Hepatocyte (in vitro differentiated cells): ENCODE data around the gene ARSB. TPM values are rescaled to one million over a fixed set of nuclear protein-coding genes. Genes with fewer than 3 reads are reported as not detected.

Source experiments
- DNase-seq: peaks from one replicate; pipeline ENCODE4 v3.0.0-alpha.2; 2016; ENCODE audit warnings: low spot score
- H2AFZ ChIP-seq: fragments of 200-600 bp; sonication (generic); 2 replicates; pipeline ENCODE4 v1.6.0; 2016; ENCODE audit warnings: antibody characterized with exemption, mild to moderate bottlenecking
- H3K27ac ChIP-seq: fragments of 200-600 bp; sonication (generic); 2 replicates; pipeline ENCODE4 v1.5.1; 2016; ENCODE audit warnings: mild to moderate bottlenecking
- H3K27me3 ChIP-seq: fragments of 200-600 bp; sonication (generic); 2 replicates; pipeline ENCODE4 v1.6.1; 2016
- H3K36me3 ChIP-seq: fragments of 200-600 bp; sonication (generic); replicated peaks from 2 replicates; pipeline ENCODE4 v1.5.1; 2016; ENCODE audit warnings: low read depth; ENCODE audit not compliant: insufficient read depth
- H3K4me1 ChIP-seq: fragments of 200-600 bp; sonication (generic); 2 replicates; pipeline ENCODE4 v1.5.1; 2016; ENCODE audit warnings: mild to moderate bottlenecking, moderate library complexity; ENCODE audit not compliant: insufficient read depth
- H3K4me2 ChIP-seq: fragments of 200-600 bp; sonication (generic); 2 replicates; pipeline ENCODE4 v1.6.0; 2016
- H3K4me3 ChIP-seq: fragments of 200-600 bp; sonication (generic); 2 replicates; pipeline ENCODE4 v1.5.1; 2016; ENCODE audit warnings: mild to moderate bottlenecking
- H3K79me2 ChIP-seq: fragments of 200-600 bp; sonication (generic); 2 replicates; pipeline ENCODE4 v1.6.0; 2017; ENCODE audit warnings: mild to moderate bottlenecking
- H3K9me2 ChIP-seq: fragments of 200-600 bp; sonication (generic); replicated peaks from 2 replicates; pipeline ENCODE4 v1.6.0; 2017; ENCODE audit warnings: mild to moderate bottlenecking; ENCODE audit not compliant: insufficient read depth
- H3K9me3 ChIP-seq: fragments of 200-600 bp; sonication (generic); 2 replicates; pipeline ENCODE4 v1.5.1; 2016; ENCODE audit warnings: low read depth, mild to moderate bottlenecking
- H4K20me1 ChIP-seq: fragments of 200-600 bp; sonication (generic); 2 replicates; pipeline ENCODE4 v1.6.0; 2016; ENCODE audit warnings: mild to moderate bottlenecking; ENCODE audit not compliant: insufficient read depth, poor library complexity, severe bottlenecking
- EZH2 ChIP-seq: fragments of 200-600 bp; sonication (generic); IDR thresholded peaks from 2 replicates; pipeline ENCODE4 v1.6.1; 2016; ENCODE audit warnings: antibody characterized with exemption, mild to moderate bottlenecking, borderline replicate concordance
- EZH2phosphoT487 ChIP-seq: fragments of 200-600 bp; sonication (generic); IDR thresholded peaks from one replicate; pipeline ENCODE4 v1.6.1; 2018; ENCODE audit warnings: antibody characterized with exemption, mild to moderate bottlenecking, low read depth, moderate library complexity; ENCODE audit not compliant: unreplicated experiment, severe bottlenecking
- WGBS: methylation state at CpG from one replicate; pipeline ENCODE4 v1.1.6; 2016; ENCODE audit warnings: low lambda C conversion rate; ENCODE audit errors: missing lambda C conversion rate; 5-methylcytosine and 5-hydroxymethylcytosine counted together
- polyA plus RNA-seq: library from polyadenylated mRNA; unstranded; fragments of >200 nt; fragmentation: Nextera tagmentation; extraction: Ambion mirVana; gene quantifications from 2 replicates; pipeline ENCODE4 v1.2.1, GENCODE V29; 2016
- total RNA-seq: library from RNA; depleted of rRNA; stranded (reverse); fragments of >200 nt; gene quantifications from 2 replicates; pipeline ENCODE4 v1.2.3, GENCODE V29; 2014
- TF ChIP-seq, protein P1 (sequence below): fragments of 200-600 bp; sonication (generic); IDR thresholded peaks from 2 replicates; pipeline ENCODE4 v1.5.1; 2016; ENCODE audit warnings: antibody characterized with exemption, mild to moderate bottlenecking; ENCODE audit not compliant: poor library complexity

Gene ARSB
- total and polyA plus RNA-seq, 2 experiments from 2014 or later = 13.5 to 19.8 TPM

DNA sequence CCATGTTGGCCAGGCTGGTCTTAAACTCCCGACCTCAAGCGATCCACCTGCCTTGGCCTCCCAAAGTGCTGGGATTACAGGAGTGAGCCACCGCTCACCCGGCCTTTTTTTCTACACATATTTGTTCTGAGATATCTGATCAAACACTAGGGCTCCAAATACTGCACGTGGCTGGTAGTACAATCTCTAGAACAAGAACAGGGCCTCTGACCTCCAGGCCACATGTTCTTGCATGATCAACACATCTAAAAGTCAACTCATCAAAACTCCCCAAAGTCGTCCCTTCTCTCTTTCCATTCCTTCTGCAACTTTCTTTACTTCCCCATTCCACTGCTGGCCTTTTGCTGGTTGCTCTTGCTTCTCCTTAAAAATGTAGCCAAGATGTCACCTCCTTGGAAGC, 223.3 kb downstream of the ARSB start:
- H3K36me3 ChIP-seq = no peaks in the 10 kb centered on the region
- H2AFZ ChIP-seq = no peak overlapping the region
- 74% methylated on average over 6 of the region's 6 CpGs for WGBS
- peaks cover 28% of the 10 kb centered on the region for H3K4me1 ChIP-seq
- H3K4me2 ChIP-seq = no peak overlapping the region
- no peaks in the 10 kb centered on the region for H3K27me3 ChIP-seq
- no peak overlapping the region for H3K27ac ChIP-seq
- no peak for DNase-seq
- no peaks in the 10 kb centered on the region for H3K9me2 ChIP-seq
- no peak overlapping the region for H3K4me3 ChIP-seq
- no peaks in the 10 kb centered on the region for H3K9me3 ChIP-seq
- TF ChIP-seq, protein P1, sequence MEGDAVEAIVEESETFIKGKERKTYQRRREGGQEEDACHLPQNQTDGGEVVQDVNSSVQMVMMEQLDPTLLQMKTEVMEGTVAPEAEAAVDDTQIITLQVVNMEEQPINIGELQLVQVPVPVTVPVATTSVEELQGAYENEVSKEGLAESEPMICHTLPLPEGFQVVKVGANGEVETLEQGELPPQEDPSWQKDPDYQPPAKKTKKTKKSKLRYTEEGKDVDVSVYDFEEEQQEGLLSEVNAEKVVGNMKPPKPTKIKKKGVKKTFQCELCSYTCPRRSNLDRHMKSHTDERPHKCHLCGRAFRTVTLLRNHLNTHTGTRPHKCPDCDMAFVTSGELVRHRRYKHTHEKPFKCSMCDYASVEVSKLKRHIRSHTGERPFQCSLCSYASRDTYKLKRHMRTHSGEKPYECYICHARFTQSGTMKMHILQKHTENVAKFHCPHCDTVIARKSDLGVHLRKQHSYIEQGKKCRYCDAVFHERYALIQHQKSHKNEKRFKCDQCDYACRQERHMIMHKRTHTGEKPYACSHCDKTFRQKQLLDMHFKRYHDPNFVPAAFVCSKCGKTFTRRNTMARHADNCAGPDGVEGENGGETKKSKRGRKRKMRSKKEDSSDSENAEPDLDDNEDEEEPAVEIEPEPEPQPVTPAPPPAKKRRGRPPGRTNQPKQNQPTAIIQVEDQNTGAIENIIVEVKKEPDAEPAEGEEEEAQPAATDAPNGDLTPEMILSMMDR = no peak
- TF ChIP-seq EZH2 (no peak), EZH2phosphoT487 (no peak)
- no peaks in the 10 kb centered on the region for H4K20me1 ChIP-seq
- no peaks in the 10 kb centered on the region for H3K79me2 ChIP-seq

DNA sequence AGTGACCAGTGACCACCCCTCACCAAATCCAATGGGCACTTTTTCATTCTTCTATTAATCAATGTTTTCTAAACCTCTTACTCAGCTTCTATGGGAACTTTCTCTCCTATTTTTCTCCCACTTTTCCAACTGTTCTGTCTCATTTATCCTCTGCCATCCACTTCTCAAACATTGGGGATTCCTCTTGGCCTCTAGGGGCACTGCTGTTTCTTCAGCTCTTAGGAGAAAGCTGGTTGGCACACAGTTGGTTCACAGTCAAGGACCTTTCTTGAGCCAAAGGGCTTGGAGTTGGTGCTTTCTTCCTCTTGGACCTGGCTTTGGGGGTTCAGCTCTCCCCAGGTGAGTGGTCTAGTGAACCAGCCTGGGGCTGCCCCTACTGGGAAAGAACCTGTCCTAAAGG, 224.3 kb downstream of the ARSB start:
- Histone ChIP-seq H3K4me1 (peaks cover 22% of the 10 kb centered on the region), H3K4me3 (no peak overlapping the region), H2AFZ (no peak overlapping the region), H3K27me3 (no peaks in the 10 kb centered on the region), H3K9me2 (no peaks in the 10 kb centered on the region), H3K27ac (no peak overlapping the region), H3K36me3 (no peaks in the 10 kb centered on the region), H3K4me2 (no peak overlapping the region), H3K9me3 (no peaks in the 10 kb centered on the region), H3K79me2 (no peaks in the 10 kb centered on the region), H4K20me1 (no peaks in the 10 kb centered on the region)
- no peak for DNase-seq
- TF ChIP-seq, protein P1 = peak; percentile 9
- no peak for TF ChIP-seq EZH2
- no peak for TF ChIP-seq EZH2phosphoT487

DNA sequence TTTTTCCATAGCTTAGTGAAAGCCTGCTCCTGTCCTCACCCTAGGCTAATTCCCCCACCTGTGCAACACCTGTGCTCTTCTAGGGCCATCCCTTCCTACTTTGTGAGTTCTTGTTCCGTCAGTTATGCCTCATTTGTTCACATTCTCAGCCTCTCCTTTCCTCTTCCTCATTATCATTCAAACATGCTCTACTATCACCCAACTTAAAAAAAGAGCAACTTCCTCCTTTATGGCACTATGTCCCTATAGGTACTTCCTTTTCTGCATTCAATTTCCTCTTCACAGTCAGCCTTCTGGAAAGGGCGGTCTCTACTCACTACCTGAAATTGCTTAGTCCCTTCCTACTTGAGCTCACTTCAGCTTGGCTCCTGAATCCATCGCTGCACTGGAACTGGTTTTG, 224.7 kb downstream of the ARSB start:
- H3K4me2 ChIP-seq = no peak overlapping the region
- no peaks in the 10 kb centered on the region for H3K27me3 ChIP-seq
- H3K79me2 ChIP-seq = no peaks in the 10 kb centered on the region
- TF ChIP-seq EZH2 (no peak), EZH2phosphoT487 (no peak)
- TF ChIP-seq, protein P1 = no peak
- H3K4me1 ChIP-seq = peaks cover 18% of the 10 kb centered on the region
- no peak overlapping the region for H3K4me3 ChIP-seq
- H3K27ac ChIP-seq = no peak overlapping the region
- no peak for DNase-seq
- WGBS = 89% methylated on average over 3 of the region's 3 CpGs
- no peaks in the 10 kb centered on the region for H3K36me3 ChIP-seq
- no peak overlapping the region for H2AFZ ChIP-seq
- H4K20me1 ChIP-seq = no peaks in the 10 kb centered on the region
- H3K9me3 ChIP-seq = no peaks in the 10 kb centered on the region
- H3K9me2 ChIP-seq = no peaks in the 10 kb centered on the region
